ENCODE results near the gene PCARE. TPM values are rescaled to one million over a fixed set of nuclear protein-coding genes. Genes with fewer than 3 reads are reported as not detected.

Gene PCARE
- total and polyA plus RNA-seq, 2 of the 8 experiments (the other 6 are each of a cell fraction or from before 2014, with no cell fraction given), result not detected

Other genes starting within 250 kb of the PCARE start
- 27.8 and 30.1 TPM in 2 replicates for gene TRMT61B, start 204.2 kb downstream of the PCARE start, total RNA-seq (2021; fragmentation: NEBNext Ultra II Directional; extraction: Animal tissue kit (Norgen Biotek cat#: 25700))
- gene TRMT61B, start 204.2 kb downstream of the PCARE start, polyA plus RNA-seq (2011; rRNA removed), result 8.2 and 10.4 TPM in 2 replicates
- 135 and 142 TPM in 2 replicates for gene WDR43, start 179.9 kb downstream of the PCARE start, total RNA-seq (2021; fragmentation: NEBNext Ultra II Directional; extraction: Animal tissue kit (Norgen Biotek cat#: 25700))
- 27.1 and 57.8 TPM in 2 replicates for gene WDR43, start 179.9 kb downstream of the PCARE start, polyA plus RNA-seq (2011; rRNA removed)
- 0.59 and 1.4 TPM in 2 replicates for gene TOGARAM2, start 93.2 kb downstream of the PCARE start, total RNA-seq (2021; fragmentation: NEBNext Ultra II Directional; extraction: Animal tissue kit (Norgen Biotek cat#: 25700))
- gene TOGARAM2, start 93.2 kb downstream of the PCARE start, polyA plus RNA-seq (2011; rRNA removed), result 0.42 and 0.63 TPM in 2 replicates
- gene CLIP4, start 40.9 kb upstream of the PCARE start, total RNA-seq (2021; fragmentation: NEBNext Ultra II Directional; extraction: Animal tissue kit (Norgen Biotek cat#: 25700)), result 0.09 TPM in 1 of 2 replicates, not detected in the other
- 0.02 and 0.08 TPM in 2 replicates for gene CLIP4, start 40.9 kb upstream of the PCARE start, polyA plus RNA-seq (2011; rRNA removed)

Data from H1 (cell line).